ENCODE measurements around the gene SLC25A38.

- no peak for TF ChIP-seq CTCF (IDR thresholded peaks at IDR 0.05)
- TF ChIP-seq POLR2A (IDR thresholded peaks at IDR 0.05) = no peak
Measured at GRCh38 chr3:39362812-39363211, 20.4 kb upstream of the SLC25A38 start.

Measured in esophagus squamous epithelium (tissue), 4 donors.